ENCODE measurements around the gene MPEG1.

MPEG1 gene, protein sequence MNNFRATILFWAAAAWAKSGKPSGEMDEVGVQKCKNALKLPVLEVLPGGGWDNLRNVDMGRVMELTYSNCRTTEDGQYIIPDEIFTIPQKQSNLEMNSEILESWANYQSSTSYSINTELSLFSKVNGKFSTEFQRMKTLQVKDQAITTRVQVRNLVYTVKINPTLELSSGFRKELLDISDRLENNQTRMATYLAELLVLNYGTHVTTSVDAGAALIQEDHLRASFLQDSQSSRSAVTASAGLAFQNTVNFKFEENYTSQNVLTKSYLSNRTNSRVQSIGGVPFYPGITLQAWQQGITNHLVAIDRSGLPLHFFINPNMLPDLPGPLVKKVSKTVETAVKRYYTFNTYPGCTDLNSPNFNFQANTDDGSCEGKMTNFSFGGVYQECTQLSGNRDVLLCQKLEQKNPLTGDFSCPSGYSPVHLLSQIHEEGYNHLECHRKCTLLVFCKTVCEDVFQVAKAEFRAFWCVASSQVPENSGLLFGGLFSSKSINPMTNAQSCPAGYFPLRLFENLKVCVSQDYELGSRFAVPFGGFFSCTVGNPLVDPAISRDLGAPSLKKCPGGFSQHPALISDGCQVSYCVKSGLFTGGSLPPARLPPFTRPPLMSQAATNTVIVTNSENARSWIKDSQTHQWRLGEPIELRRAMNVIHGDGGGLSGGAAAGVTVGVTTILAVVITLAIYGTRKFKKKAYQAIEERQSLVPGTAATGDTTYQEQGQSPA

DNA sequence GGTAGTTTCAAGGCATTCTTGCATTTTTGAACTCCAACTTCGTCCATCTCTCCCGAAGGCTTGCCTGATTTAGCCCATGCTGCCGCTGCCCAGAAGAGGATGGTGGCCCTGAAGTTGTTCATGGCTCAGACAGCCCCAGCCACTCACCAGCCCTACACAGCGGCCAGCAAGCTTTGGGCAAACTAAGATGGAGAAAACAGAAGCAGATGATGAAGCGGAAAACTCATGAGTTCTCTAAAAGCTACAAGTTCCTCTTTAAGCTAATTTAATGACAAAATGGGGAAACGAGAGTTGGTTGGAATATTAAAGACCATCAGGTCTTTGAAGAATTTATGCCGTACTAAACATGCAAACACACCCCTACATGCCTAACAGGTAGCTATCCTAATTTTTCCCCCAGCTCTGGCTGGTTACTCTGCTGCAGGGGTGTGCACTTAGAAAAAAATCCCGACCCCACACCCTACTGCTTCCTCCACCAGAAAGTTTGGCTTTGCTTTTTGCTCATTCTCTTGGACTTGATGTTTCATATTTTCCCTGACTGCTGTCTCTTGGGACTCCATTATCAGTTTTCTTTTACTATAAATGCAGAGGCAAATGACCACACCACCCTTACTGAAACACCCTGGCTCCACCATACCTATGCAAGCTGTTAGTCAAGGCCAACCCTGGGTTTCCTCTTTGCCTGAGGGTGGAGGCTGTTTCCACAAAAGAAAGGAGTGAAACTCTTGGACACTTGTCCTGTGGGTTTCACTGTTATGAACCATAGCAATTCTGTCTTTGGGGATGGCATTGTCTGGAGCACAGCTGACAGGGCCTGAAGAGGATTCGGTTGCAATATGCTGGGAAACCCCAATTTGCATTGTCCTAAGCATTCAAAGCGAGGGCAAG is at the start of gene MPEG1:
MPEG1 (minus strand) TSS at position 184 of the 888 bp plus-strand sequence; CDS start at position 122, 62 bp downstream.
- no peak for DNase-seq
- TF ChIP-seq GATA1 (IDR thresholded peaks at IDR 0.05; ENCODE audit: low read depth, low read length) (no peak), POLR2A (IDR thresholded peaks at IDR 0.05; ENCODE audit: low read length) (no peak)

DNA sequence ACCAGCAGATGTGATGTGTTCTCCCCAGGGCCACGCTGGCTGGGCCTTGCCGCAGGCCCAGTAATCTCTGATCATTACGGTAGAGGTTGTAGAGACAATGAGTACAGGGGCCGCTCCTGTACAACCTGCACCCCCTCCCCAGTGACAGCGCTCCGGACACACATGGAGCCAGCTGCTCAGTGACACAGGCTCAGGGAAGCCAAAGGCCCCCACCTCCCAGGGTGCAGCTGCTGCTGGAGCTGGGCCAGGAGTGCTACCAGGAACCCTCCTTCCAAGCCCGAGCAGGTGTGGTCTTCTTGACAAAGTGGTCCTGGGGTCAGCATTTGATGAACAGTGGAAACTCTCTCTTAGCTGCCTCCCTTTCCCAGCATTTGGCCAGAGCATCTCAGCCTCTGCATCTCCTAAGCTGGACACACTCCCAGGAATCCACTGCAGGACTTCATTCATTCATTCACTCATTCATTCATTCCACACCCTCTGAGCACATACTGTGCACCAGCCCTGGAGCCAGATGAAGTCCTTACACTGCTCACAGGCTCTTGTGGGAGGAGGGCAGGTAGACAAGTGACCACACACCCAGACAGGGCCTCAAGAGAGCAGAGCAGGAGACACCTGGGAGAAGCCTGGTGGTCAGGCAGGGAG is 49.6 kb upstream of the MPEG1 start:
- DNase-seq = no peak
- TF ChIP-seq POLR2A (IDR thresholded peaks at IDR 0.05; ENCODE audit: low read length) (no peak), GATA1 (IDR thresholded peaks at IDR 0.05; ENCODE audit: low read depth, low read length) (no peak)

DNA sequence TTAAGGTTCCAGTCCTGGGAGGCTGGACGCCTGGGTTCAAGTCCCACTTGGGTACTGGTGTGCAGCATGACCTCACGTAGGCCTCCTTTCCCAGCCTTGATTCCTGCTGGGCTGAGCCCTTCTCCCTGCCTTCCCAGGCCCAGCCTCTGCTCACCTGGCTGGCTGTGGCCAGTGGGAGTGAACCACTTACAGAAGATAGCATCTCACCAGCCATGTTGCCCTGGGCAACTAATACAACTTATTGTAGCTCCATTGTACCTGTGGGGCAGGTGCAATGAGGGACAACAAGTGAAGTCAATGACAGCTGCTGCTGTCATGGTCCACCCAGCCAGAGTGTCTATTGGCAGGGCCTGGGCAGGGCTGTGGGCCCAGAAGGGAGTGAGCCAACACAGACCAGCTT is 48.4 kb upstream of the MPEG1 start:
- DNase-seq = no peak
- TF ChIP-seq POLR2A (IDR thresholded peaks at IDR 0.05; ENCODE audit: low read length) = no peak
- no peak for TF ChIP-seq GATA1 (IDR thresholded peaks at IDR 0.05; ENCODE audit: low read depth, low read length)

DNA sequence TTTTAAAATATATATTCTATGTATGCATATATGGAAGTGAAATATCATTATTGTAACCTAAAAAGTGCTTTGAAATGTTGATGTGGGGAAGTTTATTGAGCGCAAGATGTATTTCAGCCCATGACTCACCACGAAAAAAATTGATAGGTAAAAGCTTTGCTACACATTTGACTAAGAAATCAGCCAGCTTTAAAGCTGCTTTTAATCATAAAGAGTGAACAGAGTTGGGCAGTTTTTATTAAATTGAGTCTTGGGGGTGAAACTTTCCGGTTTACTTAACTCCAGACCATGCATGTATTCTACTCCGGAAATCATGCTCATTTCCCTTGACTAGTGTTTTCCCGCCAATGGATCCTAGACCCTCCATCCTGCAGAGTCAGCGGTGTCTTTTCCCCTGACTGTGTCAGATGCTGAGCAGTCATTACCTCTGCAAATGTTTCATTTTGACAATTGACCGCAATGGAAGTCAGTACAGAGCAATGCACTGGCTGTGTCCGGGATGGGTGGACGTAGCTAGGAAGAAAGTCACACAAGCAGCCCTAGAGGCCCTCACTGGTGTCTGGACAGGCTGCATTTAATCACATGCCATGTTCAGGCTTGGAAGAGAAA is 47.2 kb upstream of the MPEG1 start:
- no peak for TF ChIP-seq POLR2A (IDR thresholded peaks at IDR 0.05; ENCODE audit: low read length)
- no peak for TF ChIP-seq GATA1 (IDR thresholded peaks at IDR 0.05; ENCODE audit: low read depth, low read length)
- DNase-seq = no peak

DNA sequence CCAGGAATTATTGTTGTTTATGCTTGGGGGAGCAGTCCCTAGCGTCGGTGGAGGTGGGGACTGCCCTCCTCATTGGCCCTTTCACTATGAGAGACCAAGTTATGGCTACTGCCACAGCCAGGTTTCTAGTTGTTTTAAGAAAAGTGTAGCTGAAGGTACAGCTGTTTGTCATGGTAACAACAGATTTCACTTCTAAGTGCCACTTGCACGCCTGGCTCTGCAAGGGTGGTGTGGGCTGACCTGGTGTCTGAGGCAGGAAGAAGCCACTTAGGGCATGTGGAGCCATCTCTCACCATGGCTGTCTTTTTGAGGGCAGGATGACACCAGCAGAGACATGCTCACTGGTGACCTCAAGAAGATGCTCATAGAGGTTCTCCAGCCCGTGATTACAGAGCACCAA is 46.3 kb upstream of the MPEG1 start:
- TF ChIP-seq POLR2A (IDR thresholded peaks at IDR 0.05; ENCODE audit: low read length) = no peak
- DNase-seq = no peak

DNA sequence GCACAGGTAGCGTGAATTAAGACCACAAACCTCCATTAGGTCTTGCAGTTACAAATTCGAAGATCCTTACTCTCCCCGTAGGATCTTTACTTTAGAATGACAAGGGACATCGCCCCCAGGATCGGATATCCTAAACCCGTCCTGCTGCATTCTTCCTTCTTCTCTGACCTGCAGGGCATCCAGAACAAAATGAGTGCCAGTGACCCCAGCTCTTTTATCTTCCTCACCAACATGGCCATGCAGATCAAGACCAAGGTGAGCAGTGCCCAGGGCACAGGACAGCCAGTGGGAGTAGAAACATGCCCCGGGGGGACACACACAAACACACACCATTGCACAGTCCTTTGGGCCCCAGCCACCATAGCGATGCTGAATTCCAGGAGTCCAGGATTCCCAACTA is 42.6 kb upstream of the MPEG1 start:
- TF ChIP-seq POLR2A (IDR thresholded peaks at IDR 0.05; ENCODE audit: low read length) (no peak), GATA1 (IDR thresholded peaks at IDR 0.05; ENCODE audit: low read depth, low read length) (no peak)
- DNase-seq = no peak

DNA sequence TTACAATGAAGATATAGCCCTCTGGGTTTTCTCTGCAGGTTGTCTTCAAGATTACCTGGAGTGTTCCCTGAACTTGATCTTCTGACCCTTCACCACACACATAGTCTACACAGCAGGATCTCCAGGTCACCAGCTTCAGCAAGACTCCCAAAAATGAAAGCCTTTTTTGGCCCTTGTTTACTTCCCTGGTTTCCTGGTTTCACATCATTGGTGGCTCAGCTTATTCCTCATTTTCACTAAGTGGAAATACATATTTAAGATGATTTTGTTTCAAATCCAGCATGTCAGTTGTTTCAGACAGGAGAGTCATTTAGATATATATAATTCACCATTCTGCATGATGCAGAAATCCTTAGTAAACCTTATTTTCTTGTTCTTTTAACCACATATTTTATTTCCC is 41.6 kb upstream of the MPEG1 start:
- TF ChIP-seq GATA1 (IDR thresholded peaks at IDR 0.05; ENCODE audit: low read depth, low read length) = no peak
- no peak for TF ChIP-seq POLR2A (IDR thresholded peaks at IDR 0.05; ENCODE audit: low read length)
- no peak for DNase-seq

DNA sequence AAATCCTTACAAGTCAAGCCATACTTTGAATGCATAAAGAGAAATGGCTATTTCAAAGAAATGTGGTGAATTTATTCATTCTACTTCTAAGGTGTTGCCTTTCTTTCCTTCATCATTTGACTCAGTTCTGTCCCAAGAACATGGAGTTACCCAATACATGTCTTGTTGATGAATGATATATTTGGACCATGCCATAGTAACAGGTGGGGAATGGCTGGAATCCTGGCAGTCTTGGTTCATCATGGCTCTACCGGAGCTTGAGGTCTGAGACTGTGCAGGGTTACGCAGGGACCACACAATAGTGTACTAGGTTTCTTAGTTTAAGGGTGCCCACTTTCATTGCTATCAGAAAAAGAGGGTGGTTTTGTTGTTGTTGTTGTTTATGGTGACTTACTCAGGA is 40.3 kb upstream of the MPEG1 start:
- no peak for DNase-seq
- TF ChIP-seq POLR2A (IDR thresholded peaks at IDR 0.05; ENCODE audit: low read length) (no peak), GATA1 (IDR thresholded peaks at IDR 0.05; ENCODE audit: low read depth, low read length) (no peak)

DNA sequence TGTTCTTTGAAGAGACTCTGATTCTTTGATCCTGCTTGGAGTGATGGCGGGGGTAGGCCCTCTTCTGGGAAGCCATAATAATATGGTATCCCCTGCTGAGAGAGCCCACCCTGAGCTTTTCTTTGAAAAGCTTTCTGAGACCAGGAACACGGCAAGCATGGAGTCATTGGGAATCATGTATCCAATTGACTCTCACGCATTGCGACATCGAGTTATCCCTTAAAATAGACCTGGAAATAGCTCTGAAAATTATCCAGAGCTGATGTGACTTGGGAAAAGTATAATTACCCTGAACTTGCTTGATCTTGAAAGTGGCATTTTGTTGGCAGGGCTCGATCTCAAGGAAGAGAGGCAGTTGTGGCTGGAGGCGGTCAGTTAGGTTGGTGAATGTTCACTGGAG is 36.8 kb upstream of the MPEG1 start:
- TF ChIP-seq GATA1 (IDR thresholded peaks at IDR 0.05; ENCODE audit: low read depth, low read length) = no peak
- no peak for TF ChIP-seq POLR2A (IDR thresholded peaks at IDR 0.05; ENCODE audit: low read length)
- no peak for DNase-seq

DNA sequence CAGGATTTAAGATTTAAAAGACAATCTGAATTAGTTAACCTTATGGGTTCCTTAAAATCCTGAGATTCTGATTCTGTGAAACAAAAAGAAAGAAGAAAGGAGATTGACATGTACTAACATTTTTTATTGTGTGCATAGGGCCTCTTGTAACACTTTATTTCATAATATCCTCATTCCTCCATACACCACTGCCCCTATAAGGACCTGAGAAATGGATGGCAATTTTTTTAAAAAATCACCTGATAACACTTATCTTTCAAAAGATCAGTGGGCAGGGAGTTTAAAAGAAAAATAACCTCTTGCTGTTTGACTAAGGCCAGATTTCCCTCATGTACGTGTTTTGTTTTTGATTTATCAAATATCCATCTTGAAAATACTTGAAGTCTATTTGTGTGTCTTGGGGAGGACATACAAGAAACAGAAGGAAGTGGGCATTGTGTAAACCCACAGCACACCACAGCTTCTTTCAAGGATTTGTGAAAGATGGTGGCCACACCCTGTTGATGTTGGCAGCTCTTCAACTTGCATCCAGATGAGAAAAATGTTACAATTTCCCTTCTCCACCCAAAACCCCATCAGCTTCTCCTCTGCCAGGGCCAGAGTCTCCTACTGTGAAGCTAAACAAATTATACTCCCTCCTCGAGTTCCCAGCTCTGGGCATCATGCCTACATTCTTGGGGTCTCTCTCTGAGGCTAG is 35.0 kb upstream of the MPEG1 start:
- TF ChIP-seq POLR2A (IDR thresholded peaks at IDR 0.05; ENCODE audit: low read length) (no peak), GATA1 (IDR thresholded peaks at IDR 0.05; ENCODE audit: low read depth, low read length) (no peak)
- no peak for DNase-seq

DNA sequence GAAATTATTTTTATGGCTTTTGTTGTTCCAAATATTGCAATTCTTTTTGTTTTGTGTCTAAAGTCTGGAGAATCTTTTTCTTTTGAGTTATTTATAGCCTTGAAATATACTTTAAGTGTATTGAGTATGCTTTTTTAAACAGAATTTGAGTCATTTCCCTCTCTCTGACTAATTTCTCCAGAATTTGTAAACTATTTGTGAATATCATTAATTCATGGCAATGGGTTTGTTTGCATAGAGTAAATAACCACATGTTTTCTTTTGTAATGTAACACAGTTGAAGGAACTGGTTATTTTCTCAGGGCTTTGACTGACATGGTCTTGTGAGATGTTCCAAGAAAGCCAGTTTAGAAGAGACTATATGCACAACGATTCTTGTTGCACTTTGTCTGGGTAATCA is 30.9 kb upstream of the MPEG1 start:
- no peak for DNase-seq

DNA sequence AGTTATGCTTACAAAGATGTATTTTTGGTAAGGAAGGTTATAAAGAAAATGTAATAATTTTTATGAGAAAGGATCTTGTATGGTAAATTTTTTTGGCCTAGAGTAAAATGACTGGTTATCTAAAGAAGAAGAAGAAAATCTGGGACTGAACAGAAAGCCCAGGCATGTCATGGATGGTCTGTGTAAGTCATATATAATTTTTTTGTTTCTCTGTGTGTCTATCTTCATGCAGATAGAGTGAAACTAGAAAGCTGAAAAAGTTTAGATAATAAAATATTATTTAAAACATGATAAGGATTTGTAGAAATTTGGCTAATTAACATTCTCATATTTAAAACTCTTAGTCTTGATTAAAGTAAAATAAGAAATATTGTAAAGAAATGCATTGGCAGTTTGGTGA is 27.6 kb upstream of the MPEG1 start:
- TF ChIP-seq POLR2A (IDR thresholded peaks at IDR 0.05; ENCODE audit: low read length) (no peak), GATA1 (IDR thresholded peaks at IDR 0.05; ENCODE audit: low read depth, low read length) (no peak)
- DNase-seq = no peak

More for the DNA sequence above, 30.9 kb upstream of the MPEG1 start:
- TF ChIP-seq POLR2A (IDR thresholded peaks at IDR 0.05; ENCODE audit: low read length) = no peak
- no peak for TF ChIP-seq GATA1 (IDR thresholded peaks at IDR 0.05; ENCODE audit: low read depth, low read length)

DNA sequence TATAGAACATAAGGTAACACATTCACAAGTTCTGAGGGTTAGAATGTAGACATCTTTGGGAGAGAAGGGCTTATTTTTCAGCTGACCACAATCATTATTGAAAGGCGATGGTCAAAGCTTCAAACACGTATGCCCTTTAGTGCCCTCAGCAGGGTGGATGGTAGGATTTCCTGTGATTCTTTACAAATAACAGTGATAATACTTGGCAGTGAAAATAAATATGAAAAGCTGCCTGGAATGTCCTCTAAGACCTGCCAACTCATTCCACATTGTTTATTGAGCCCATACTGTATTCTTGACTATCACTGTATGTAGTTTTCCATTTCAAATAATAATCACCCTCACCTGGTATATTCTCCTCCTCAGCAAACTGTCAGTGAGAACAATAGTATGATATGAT is 13.7 kb upstream of the MPEG1 start:
- no peak for TF ChIP-seq GATA1 (IDR thresholded peaks at IDR 0.05; ENCODE audit: low read depth, low read length)
- TF ChIP-seq POLR2A (IDR thresholded peaks at IDR 0.05; ENCODE audit: low read length) = no peak
- no peak for DNase-seq
